Kasumi-1 (cell line): ENCODE results near the gene SLC30A10.
"Not testable (repeated sequence)": the region's sequence is repeated elsewhere in the genome, so short reads cannot be mapped to it uniquely, and the experiment has no call there.

Source experiments
- DNase-seq, 2 experiments: peaks; one replicate each; lab custom pipeline; 2025; lab: John Stamatoyannopoulos, UW

Gene SLC30A10

DNA sequence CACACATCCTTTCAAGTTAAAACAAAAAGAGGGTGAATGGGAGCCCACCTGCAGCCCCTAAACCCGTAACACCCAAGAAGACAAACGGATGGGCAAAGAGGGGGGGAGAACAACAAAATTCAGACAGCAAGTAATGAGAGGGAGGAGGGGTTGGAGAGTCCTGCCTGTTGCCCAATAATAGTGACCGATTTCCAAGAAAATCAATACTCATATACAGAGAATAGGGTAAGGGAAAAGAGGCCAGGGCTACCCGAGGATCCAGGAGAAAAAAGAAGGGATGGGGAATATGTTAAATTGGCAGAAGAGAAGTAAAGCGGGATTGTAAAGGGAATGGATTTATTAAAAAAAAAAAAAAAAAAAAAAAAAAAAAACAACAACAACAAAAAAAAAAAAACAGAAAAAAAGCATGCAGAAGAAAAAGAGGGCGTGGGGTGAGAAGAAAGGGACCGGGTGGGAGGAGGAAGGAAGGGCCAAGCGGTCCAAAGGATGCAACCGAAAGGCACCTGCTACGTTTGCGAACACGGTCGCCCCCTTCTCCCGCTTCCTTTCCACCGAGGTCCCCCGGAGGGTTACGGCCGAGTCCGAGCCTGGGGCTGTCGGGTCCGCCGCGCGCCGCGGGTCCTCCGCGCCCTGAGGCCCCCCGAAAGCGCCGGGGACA lies 930 bp downstream of the SLC30A10 start:
- DNase-seq: no peak

DNA sequence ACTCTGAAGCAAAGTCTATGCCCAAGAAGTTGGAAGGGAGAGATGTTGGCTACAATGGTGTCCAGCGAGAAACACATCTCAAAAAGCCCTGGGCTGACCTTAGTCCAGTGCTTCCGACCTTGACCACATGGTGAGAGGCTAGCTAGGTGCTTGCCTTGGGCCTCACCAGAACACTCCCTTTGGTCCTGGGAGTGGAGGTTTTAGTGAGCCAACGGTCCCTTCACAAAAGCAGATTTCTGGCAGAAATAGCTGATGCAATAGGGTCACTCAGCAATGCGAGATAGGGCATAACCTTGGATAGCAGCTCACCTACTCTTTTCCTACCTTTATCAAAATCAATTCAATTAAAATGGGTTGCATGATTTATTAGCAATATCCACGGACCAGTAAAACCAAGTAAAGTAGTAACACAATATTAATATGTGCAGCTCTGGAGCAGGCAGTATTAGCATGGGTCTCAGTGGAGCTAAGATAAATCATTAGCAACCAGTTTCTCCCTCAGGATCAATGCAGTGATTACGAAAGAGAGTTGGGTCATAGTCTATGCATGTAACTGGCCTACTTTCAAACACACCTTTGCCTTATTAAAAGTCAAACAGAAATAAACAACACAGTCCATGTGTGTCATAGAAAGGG lies 1.9 kb downstream of the SLC30A10 start:
- no peak for DNase-seq

DNA sequence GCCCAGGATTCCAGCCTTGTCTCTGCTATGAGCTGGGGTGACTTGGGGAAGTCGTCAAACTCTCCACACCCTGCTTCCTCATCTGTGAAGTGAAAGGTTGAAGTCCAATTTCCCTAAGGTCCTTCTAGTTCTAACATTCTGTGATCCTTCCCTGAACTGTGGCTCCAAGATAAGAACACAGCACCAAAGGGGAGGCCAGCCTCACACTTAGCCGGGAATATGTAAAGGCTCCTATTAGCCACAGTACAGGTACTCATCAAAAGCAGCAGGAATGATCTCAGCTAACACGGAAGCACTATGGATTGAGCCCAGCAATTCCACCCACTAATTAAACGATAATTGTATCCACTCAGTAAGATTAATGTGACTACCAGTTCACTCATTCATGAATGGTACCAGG lies 4.0 kb downstream of the SLC30A10 start:
- DNase-seq: no peak

DNA sequence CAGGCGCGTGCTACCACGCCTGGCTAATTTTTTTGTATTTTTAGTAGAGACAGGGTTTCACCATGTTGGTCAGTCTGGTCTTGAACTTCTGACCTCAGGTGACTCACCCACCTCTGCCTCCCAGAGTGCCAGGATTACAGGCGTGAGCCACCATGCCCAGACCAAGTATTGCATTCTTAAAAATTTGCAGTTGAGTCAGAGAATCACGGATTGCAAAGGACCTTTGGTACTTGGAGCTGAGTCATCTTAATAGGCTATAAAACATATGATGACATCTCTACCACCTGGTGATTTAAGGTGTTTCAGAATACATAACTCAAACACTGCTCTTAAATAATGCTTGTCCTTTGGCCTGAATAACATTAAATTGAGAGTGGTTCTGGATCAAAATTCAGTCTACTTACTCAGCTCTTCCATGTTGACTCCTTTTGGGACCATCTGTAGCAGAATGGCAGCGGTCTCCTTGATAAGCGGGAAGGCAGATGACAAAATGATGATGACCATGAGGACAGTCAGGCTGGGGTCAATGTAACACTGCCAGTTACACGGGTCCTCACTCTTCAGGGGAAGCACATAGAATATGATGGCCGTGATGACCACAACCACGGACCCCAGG lies 10.4 kb downstream of the SLC30A10 start:
- no peak for DNase-seq

DNA sequence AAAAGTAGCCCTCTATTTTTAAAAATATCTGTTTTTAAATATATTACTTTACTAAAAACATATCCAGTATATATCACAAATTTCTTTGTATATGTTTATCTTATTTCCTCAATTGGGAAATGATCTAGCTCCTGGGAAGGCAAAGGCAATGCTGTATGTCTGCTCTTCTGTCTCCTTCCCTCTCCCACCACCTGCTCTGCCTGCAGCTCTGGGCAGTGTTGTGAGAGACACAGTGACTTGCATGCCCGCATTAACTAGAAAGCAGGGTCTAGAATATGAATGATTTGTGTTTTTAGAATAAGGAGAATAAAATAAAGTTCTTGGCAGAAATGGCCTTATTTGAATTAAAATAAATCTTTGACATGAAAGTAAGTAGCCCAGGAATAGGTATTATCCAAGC lies 11.1 kb downstream of the SLC30A10 start:
- no peak for DNase-seq

DNA sequence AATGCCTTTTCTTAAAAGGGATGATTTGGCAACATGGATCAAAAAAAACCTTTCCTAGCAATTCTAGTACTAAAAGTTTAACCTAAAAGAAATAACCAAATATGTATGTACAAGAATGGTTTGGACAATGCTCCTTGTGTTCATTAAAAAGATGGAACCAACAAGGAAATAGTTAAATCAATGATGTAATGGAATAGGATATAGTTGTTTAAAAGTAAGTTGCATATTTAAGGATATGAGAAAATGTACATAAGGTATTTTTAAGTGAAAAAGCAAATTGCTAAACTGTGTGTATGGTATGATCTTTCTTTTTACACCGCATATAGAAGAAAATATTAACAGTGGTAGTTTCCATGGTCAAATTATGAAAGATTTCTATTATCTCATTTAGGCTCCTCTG lies 12.1 kb downstream of the SLC30A10 start:
- no peak for DNase-seq

DNA sequence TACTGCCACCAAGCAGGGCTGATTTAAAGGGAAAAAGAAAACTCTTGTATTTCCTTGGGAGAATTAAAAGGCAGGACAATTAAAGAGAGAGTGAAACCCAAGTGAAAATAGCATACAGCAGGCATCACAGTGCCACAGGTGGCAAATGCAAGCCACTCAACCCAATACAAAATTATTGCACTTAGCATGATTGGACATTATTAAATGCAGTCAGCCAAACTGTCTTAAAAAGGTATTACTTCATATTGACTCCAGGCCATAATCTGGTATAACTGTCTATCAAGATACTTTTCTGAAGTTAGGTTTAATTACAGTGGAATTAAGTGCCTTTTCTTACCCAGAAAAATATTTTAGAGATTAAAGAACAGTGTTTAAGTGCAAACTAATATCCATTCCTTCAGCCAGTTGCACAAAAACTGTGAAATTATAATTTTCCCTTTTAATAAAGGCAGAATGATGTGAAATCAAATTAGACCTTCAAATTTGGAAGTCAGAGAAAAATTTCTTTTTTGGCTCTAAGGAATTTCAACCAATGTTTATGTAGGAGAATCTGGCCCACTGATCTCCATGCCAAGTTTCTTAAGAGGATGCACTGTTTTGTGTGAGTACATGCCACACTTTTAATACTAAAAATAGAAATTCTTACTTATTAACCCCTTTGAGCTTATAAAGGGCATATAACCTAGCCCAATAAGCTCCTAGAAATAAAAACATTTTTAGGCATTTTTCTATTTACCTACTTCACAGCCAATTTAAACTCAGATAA lies 15.2 kb downstream of the SLC30A10 start:
- no peak for DNase-seq

DNA sequence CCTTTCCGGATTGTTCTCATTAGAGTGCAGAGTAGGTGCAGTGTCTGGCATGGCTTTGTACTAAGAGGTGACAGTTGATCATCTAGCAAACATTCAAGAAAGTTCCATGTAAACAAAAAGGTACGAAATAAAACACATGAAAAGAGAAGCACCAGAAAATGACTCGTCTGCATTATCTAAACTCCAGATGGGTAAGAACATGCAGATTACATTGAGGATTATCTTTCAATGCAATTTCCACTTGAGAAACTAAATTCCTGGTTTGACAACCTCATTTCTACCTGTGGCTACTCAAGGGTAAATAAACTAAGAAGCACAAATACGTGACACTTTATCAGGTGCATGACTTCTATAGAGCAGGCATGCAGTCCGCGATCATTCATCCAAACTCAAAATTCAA lies 17.6 kb downstream of the SLC30A10 start:
- DNase-seq: no peak

DNA sequence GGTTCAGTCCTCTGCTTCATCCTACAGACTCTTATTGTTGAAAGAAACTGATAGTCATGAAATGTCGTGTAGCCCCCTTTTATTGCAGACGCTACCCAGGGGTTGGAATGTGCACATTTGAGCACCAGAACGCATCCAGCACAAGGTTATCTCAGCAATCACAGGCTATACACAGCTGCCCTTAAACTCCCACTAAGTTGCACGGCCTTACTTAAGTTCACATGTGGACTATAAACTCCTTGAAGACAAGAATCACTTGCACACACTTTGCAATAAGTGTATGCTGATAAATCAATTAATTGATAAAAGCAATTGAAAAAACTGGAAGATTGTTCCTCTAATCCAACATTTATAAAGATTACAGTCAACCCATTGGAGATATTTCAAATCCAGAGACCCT lies 18.9 kb downstream of the SLC30A10 start:
- DNase-seq: no peak

DNA sequence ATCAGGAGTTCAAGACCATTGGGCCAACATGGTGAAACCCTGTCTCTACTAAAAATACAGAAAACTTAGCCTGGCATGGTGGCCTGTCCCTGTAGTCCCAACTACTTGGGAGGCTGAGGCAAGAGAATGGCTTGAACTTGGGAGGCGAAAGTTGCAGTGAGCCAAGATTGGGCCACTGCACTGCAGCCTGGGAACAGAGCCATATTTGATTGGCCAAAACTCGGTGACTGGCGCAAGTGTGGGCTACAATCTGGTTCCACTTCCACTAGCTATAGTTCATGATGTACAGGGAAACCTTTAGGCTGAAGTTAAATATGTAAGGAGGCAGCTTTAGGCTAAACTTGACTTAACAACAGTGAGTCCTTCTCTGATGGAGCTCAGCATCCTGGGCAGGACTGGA lies 20.2 kb downstream of the SLC30A10 start:
- DNase-seq: no peak

DNA sequence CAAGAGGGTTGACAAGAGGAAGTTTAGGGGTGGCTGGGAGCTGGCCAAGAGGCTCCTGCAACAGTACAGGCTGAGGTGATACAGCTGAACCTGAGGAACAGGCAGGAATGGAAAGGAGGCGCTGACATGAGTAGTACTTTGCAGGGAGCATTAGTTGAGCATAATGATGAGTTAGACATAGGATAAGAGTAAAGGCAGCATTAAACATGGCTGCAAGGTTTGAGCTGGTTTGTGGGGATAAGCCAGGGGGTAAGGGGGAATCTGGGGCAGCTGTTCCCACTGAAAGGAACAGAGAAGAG lies 20.6 kb downstream of the SLC30A10 start:
- no peak for DNase-seq

DNA sequence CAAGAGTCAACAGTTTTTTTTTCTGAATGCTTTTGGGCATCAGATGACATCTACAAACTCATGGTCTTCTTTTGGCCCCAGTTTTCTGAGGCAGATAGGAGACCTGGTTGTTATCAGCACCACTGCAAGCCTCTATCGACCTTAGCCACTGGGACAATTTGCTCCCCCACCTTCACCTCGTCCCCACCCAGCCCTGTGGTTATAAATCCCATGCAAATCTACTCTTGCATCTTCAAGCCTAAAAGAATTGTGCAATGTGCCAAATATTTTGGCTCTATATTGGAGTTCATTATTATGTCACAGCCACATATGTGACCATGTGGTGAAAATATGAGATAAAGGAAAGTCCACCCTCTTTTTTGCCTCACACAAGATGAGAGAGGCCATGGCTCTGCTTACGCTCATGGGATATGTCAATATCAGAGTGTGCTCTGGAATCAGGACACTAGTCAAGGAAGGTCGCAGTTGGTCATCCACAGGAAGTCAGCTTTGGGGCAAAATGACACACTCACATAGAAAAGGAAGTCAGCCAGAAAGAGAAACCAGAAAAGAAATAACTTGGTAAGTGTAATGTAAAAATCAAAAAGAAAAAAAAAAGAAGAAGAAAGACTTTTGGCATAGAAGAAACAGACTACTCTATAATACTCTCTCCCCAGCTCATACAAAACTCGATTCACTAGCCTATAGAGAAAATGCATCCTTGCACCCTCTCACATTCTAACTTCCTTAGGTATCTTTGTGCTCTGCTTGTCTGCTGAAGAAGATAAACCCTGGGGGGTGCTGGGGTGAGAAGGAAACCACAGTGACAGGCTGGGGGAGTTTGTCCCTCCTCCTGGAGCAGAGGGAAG lies 21.2 kb downstream of the SLC30A10 start:
- DNase-seq: peak; percentile 90 to 93

DNA sequence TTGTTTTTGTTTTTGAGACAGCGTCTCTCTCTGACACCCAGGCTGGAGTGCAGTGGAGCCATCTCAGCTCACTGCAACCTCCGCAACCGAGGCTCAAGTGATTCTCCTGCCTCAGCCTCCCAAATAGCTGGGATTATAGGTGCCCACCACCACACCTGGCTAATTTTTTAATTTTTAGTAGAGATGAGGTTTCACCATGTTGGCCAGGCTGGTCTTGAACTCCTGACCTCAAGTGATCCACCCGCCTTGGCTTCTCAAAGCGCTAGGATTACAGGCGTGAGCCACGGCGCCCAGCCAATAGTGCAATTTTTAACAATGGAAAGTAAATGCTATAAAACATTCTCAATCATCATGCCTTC lies 21.8 kb downstream of the SLC30A10 start:
- DNase-seq: not testable (repeated sequence)

DNA sequence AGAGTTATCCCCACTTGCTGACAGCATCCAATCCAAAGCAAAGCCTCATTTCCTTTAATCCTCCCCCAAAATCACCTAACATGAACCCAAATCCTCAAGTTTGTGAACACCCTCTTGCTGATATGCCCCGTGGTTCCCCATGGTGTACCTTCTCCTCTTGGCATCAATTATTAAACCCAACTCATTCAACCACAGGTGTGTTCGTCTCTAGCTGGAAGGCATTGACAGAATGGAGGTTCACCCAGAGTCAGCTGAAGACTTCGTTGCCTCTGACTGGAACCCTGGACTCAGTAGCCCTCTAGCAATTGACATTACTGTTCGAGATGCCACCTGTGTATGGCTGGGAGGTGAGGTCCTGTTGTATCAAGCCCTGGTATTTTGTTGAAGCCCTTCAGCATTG lies 22.8 kb downstream of the SLC30A10 start:
- no peak for DNase-seq

DNA sequence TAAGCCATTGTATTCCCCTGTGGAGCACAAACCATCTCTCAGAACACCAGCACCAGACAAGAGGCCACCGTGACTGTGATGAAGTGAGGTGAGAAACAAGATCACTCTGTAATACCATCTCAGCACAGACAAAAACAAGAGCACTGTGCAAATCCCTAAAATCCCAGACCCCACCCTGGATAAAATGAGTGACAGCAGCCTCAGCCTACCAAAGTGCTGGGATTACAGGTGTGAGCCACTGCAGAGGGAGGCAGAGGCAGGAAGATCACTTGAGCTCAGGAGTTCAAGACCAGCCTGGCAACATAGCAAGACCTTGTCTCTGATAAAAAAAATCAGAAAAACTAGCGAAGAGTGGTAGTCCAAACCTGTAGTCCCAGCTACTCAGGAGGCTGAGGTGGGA lies 23.4 kb downstream of the SLC30A10 start:
- DNase-seq: no peak

DNA sequence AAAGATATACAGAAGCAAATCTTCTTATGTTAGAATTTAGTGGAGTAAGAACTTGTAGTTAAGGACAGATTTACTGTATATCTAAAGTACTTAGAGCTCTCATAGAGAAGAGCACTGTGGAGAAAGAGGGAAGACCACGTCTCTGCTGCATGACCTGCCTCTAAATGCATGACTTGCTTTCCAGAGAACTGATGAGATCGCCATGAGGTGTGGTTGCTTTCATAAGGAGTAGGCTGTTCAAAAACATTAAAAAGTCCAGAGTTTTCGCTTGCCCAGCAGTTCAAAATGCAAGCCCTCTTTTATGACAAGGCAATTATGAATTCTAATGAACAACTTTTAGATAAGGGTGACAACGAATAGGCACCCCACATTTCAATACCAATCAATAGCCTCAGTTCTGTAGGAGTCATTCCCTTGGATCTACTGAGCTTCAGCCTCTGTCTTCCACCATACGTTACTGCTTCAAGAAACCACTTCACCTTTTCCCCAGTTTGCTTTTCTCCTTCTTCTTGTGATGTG lies 24.9 kb downstream of the SLC30A10 start:
- DNase-seq: no peak

DNA sequence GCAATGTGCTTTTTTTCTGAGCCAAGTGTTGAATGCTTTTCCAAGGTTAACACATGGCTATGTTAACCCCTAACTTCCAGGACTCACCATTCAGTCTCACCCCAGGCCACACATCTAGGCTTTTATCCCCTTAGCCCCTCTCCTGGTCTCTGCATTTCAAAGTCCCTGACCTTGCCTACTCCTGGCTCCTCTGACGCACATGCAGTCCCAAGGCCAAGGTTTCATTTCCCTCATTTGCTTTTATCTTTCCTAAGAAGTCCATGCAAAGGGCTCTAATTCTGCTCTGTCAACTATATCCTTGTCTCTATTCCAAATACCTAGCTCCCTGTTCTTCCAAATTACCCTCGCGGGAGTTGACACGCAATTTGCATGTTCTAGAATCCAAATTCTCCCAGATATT lies 25.4 kb downstream of the SLC30A10 start:
- no peak for DNase-seq

DNA sequence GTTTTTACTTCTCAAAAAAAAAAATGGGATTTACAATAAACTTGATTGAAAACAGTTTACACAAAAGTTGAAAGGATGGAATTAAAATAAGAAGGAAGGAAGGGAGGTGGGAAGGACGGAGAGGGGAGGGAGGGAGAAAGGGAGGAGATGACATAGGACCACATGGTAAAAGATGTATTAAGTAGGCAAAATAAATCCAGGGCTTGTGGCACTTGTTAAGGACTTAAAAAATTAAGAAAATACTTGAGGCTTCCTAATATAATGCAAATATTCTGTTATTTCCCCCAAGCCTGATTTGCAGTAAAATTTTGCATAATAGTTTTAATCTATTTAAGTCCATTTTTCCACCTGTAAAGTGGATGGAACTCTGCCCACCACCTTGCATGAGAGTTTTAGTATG lies 27.5 kb downstream of the SLC30A10 start:
- no peak for DNase-seq

DNA sequence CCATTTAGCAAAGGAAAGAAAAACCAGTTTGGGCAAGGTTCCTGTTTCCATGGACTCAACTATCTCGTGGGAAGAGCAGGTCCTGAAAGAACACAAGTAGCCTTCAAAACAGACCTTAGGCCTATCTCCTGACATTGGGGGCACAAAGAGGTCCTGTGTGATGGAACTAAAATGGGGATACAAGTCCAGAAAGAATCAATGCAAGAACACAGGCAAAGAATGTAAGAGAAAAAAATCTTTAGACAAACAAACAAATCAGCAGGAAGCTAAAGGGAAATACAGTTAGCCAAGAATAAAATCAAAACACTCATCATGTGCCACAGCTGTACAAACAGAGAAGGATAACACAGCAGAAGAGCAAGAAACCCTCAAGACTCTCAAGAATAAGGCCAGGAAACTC lies 28.2 kb downstream of the SLC30A10 start:
- no peak for DNase-seq

DNA sequence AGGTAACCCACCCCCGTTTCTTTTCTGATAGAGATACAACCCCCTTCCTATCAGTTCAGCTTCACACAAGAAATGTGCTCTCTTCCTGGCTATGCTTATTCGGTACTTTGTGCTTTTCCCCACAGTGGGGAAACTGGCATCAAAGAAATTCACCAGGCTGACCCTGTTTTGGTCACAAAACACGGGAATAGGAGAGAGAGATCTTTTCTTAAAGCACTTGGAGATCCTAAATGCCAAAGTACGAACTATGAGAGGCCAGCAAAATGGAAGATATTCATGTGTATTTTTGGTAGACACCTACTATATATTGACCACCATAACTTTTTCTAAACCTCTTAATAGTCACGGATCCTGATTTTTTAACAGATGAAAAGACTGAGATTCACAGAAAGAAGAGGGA lies 30.0 kb downstream of the SLC30A10 start:
- no peak for DNase-seq

DNA sequence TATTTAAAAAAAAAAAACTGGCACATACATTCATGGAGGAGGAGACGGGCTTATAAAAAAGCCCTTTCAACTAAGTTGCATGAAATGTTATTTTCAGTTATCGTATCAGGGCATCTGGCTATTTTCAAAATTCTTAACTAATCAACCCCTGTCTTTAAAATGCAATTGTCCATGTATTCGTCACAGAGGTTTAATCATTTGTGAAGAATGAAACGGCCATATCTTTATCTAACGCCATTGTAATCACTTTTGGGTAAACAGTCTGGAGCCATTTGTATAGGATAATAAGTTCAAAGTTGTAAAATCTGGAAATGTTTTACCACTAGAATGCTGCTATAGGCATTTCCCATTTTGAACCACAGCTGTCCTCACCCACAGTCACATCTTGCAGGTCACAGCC lies 30.4 kb downstream of the SLC30A10 start:
- no peak for DNase-seq

DNA sequence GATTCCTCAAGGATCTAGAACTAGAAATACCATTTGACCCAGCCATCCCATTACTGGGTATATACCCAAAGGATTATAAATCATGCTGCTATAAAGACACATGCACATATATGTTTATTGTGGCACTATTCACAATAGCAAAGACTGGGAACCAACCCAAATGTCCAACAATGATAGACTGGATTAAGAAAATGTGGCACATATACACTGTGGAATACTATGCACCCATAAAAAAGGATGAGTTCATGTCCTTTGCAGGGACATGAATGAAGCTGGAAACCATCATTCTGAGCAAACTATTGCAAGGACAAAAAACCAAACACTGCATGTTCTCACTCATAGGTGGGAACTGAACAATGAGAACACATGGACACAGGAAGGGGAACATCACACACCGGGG lies 36.1 kb downstream of the SLC30A10 start:
- DNase-seq: not testable (repeated sequence)
